Muscle layer of duodenum (tissue), 2 donors: Measurements from ENCODE around the gene TAAR1.
"Not testable (repeated sequence)": the region's sequence is repeated elsewhere in the genome, so short reads cannot be mapped to it uniquely, and the experiment has no call there.

ENCODE experiments used
- H3K27ac ChIP-seq: one replicate; pipeline ENCODE4 v1.7.0; 2013; ENCODE audit warnings: mild to moderate bottlenecking, low read length
- H3K27me3 ChIP-seq: one replicate; pipeline ENCODE4 v1.7.0; 2013; ENCODE audit warnings: low read depth, mild to moderate bottlenecking, control low read depth, low read length
- H3K36me3 ChIP-seq, 2 donors: one replicate each; pipeline ENCODE4 v1.7.0; 2013; ENCODE audit warnings: low read length in 2 of 2, control low read depth in 1 of 2, mild to moderate bottlenecking in 1 of 2; ENCODE audit not compliant: insufficient read depth in 2 of 2, control insufficient read depth in 1 of 2
- H3K4me1 ChIP-seq, 2 donors: one replicate each; pipeline ENCODE4 v1.7.0; 2013; ENCODE audit warnings: low read length in 2 of 2, mild to moderate bottlenecking in 2 of 2, control low read depth in 1 of 2, moderate library complexity in 1 of 2; ENCODE audit not compliant: insufficient read depth in 2 of 2, control insufficient read depth in 1 of 2
- H3K4me3 ChIP-seq, 2 donors: one replicate each; pipeline ENCODE4 v1.7.0; 2013; ENCODE audit warnings: low read length in 2 of 2, low read depth in 1 of 2, mild to moderate bottlenecking in 1 of 2
- H3K9me3 ChIP-seq, 2 donors: one replicate each; pipeline ENCODE4 v1.7.0; 2013; ENCODE audit warnings: low read length in 2 of 2, control low read depth in 1 of 2, mild to moderate bottlenecking in 1 of 2; ENCODE audit not compliant: control insufficient read depth in 1 of 2
- donor health status: healthy.

Gene TAAR1

DNA sequence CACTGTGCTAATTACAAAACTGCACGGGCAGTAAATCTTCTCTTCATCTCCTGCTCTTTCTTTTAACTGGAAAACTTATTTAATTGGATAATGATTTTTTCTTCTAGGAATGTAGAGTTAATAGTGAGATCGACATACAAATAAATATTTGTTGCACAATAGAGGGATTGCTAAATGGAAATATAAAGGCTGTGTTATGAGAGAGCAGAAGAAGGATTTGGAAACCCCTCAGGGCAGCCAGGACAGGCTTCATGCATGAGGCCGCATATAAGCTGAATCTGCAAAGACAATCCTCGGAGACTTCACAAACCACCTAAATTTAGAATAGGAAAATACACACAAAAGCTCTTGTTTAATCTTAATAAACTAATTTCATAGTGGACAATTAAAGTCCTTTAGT lies 2.9 kb upstream of the TAAR1 start:
- no peak overlapping the region for H3K27ac ChIP-seq
- no peak overlapping the region for H3K4me3 ChIP-seq
- no peaks in the 10 kb centered on the region for H3K27me3 ChIP-seq
- no peaks in the 10 kb centered on the region for H3K9me3 ChIP-seq
- no peaks in the 10 kb centered on the region for H3K36me3 ChIP-seq
- no peaks in the 10 kb centered on the region for H3K4me1 ChIP-seq

DNA sequence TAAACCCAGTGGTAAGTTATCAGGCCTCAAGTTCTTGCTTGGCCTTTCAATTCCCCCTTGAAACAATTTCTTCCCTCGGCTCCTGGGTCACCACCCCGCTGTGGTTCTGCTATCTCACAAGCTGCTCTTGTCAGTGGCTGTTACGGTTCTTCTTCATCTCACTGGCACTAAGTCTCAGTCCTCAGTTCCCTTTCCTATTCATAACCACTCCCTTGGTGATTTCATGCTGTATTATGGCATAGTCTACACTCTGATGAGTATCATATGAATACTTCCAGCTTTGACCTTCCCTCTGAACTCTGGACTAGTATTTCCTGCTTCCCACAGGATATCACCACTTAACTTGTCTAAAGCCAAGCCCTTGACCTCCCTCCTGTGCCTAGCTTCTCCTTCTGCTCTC lies 7.9 kb downstream of the TAAR1 start:
- Histone ChIP-seq H3K4me3 (no peak overlapping the region), H3K36me3 (no peaks in the 10 kb centered on the region), H3K27me3 (no peaks in the 10 kb centered on the region), H3K9me3 (no peaks in the 10 kb centered on the region), H3K27ac (no peak overlapping the region), H3K4me1 (no peaks in the 10 kb centered on the region)

DNA sequence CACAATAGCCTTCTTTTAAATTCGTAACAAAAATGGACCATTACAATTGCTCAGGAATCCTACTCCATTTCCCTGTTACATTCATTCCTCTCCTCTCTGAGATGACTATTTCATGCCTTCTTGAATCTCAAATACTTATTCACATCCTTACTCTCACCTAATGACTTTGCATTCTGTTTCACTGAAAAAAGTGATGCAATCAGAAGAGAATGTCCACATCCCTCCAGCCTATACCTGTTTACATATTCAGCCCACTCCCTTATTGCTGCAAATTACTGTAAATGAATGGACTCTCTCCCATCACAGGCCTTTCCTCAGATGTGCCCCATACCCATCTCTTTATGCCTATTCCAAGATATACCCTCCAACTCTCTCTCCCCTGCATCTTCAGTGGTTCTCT lies 8.6 kb downstream of the TAAR1 start:
- H3K27ac ChIP-seq: no peak overlapping the region
- no peak overlapping the region for H3K4me3 ChIP-seq
- H3K4me1 ChIP-seq: no peaks in the 10 kb centered on the region
- no peaks in the 10 kb centered on the region for H3K9me3 ChIP-seq
- no peaks in the 10 kb centered on the region for H3K27me3 ChIP-seq
- H3K36me3 ChIP-seq: no peaks in the 10 kb centered on the region

DNA sequence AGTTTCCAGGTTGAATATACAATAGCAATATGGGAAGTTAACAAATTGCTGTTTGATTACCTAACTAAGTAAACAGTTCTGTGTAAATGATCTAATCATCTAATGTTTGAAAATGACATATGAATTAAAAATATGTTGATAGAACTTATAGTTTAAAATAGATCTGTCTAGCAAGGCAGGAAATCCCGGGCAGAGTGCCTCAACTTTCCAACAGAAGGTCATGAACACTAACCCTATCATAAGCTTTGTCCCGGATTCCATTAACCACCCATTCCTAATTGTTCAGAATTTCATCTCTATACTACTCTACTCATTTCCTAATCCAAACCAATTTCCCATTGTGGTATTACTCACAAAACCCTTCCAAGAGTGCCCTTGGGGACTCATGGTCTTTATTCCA lies 10.2 kb downstream of the TAAR1 start:
- no peak overlapping the region for H3K4me3 ChIP-seq
- H3K4me1 ChIP-seq: no peaks in the 10 kb centered on the region
- no peaks in the 10 kb centered on the region for H3K9me3 ChIP-seq
- no peaks in the 10 kb centered on the region for H3K27me3 ChIP-seq
- no peaks in the 10 kb centered on the region for H3K36me3 ChIP-seq
- no peak overlapping the region for H3K27ac ChIP-seq

DNA sequence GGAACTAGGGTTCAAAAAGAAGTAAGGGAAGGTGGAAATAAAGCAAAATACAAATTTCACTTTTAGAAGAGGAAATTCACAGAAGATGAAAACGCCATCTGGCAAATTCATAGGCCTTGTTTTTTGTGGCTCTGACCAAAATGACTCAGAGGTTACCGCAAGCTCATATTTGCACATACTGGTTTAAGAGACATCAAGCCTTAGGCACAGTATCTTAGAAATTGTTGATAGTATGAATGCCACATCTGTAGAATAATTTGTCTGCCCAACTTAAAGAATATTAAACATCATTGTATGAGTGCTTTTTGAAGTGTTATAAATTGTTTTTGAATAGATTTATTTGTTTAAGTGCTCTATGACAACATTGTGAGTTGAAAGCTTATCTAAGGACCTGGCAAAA lies 10.6 kb downstream of the TAAR1 start:
- H3K9me3 ChIP-seq: no peaks in the 10 kb centered on the region
- H3K36me3 ChIP-seq: no peaks in the 10 kb centered on the region

DNA sequence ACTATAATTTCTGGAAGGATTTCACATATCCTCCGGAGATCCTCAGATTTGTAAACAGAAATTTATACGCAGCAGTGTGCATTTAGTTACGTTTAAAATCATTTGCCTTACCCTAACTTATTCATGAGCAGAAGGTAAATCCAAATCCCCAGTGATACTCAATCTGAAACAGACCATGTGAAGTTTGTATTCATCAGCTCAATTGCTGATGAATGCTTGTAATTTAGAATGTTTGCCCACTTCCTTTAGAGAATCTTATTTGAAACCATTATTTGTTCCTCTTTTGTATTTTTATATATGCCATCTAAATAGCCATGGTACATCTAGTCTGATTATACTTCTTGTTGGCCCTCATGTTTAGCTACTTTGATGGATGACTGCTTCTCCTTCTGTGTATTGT lies 15.4 kb downstream of the TAAR1 start:
- Histone ChIP-seq H3K27me3 (no peaks in the 10 kb centered on the region), H3K4me3 (no peak overlapping the region), H3K4me1 (no peaks in the 10 kb centered on the region), H3K9me3 (no peaks in the 10 kb centered on the region), H3K36me3 (no peaks in the 10 kb centered on the region), H3K27ac (no peak overlapping the region)

More for the DNA sequence above, 10.6 kb downstream of the TAAR1 start:
- Histone ChIP-seq H3K27me3 (no peaks in the 10 kb centered on the region), H3K4me3 (no peak overlapping the region), H3K27ac (no peak overlapping the region), H3K4me1 (no peaks in the 10 kb centered on the region)

DNA sequence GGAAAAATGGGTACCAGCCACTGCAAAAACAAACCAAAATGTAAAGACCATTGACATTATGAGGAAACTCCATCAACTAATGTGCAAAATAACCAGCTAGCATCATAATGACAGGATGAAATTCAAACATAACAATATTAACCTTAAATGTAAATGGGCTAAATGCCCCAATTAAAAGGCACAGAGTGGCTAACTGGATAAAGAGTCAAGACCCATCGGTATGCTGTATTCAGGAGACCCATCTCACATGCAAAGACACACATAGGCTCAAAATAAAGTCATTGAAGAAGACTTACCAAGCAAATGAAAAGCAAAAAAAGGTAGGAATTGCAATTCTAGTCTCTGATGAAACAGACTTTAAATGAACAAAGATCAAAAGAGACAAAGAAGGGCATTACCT lies 21.8 kb downstream of the TAAR1 start:
- H3K27me3 ChIP-seq, H3K27ac ChIP-seq, H3K4me1 ChIP-seq: not testable (repeated sequence)

DNA sequence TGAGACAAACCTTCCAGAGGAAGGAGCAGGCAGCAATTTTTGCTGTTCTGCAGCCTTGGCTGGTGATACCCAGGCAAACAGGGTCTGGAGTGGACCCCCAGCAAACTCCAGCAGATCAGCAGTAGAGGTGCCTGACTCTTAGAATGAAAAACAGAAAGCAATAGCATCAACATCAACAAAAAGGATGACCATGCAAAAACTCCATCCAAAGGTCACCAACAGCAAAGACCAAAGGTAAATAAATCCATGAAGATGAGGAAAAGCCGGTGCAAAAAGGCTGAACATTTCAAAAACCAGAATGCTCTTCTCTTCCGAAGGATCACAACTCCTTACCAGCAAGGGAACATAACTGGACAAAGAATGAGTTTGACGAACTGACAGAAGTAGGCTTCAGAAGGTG lies 23.1 kb downstream of the TAAR1 start:
- not testable (repeated sequence) for H3K27ac ChIP-seq

More for the DNA sequence above, 21.8 kb downstream of the TAAR1 start:
- H3K4me3 ChIP-seq, H3K9me3 ChIP-seq, H3K36me3 ChIP-seq: not testable (repeated sequence)

DNA sequence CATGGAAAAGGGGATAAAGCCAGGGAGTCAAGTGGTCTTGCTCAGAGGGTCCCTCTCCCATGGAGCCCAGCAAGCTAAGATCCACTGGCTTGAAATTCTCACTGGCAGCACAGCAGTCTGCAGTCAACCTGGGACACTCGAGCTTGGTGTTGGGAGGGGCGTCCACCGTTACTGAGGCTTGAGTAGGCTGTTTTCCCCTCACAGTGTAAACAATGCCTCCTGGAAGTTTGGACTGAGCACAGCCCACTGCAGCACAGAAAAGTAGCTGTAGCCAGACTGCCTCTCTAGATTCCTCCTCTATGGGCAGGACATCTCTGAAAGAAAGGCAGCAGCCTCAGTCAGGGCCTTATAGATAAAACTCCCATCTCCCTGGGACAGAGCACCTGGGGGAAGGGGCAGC lies 23.7 kb downstream of the TAAR1 start:
- not testable (repeated sequence) for H3K4me1 ChIP-seq, H3K27ac ChIP-seq, H3K9me3 ChIP-seq, H3K27me3 ChIP-seq, H3K4me3 ChIP-seq, H3K36me3 ChIP-seq

More for the DNA sequence above, 23.1 kb downstream of the TAAR1 start:
- not testable (repeated sequence) for H3K4me3 ChIP-seq, H3K36me3 ChIP-seq, H3K9me3 ChIP-seq, H3K4me1 ChIP-seq, H3K27me3 ChIP-seq

DNA sequence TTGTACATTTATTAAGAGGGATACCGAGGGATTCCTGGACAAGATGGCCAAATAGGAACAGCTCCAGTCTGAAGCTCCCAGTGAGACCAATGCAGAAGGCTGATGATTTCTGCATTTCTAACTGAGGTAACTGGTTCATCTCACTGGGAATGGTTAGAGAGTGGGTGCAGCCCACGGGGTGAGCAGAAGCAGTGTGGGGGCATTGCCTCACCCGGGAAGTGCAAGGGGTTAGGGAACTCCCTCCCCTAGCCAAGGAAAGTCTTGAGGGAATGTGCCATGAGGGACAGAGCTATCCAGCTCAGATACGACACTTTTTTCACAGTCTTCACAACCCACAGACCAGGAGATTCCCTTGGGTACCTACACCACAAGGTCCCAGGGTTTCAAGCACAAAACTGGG lies 24.2 kb downstream of the TAAR1 start:
- H3K27ac ChIP-seq: no peak overlapping the region
- H3K4me3 ChIP-seq: no peak overlapping the region
- H3K4me1 ChIP-seq: no peaks in the 10 kb centered on the region
- H3K36me3 ChIP-seq: no peaks in the 10 kb centered on the region
- no peaks in the 10 kb centered on the region for H3K9me3 ChIP-seq
- H3K27me3 ChIP-seq: no peaks in the 10 kb centered on the region

DNA sequence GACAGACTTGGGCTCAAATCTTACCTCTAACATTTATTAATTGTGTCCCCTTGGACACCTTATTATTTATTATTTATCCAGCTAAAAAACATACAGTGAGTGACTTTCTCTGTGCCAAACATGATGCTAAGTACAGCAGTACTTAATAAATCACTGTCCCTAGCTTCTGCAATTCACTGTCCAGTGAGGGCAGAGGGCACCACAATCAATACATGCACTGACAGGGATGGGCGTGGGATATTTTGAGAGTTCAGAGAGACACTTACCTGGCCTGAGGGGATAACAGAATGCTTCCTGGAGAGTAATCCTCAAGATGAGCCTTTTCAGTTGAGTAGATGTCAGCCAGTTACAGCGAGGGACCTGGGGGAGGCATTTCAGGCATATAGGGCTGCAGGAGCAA lies 25.6 kb downstream of the TAAR1 start:
- Histone ChIP-seq H3K4me3 (no peak overlapping the region), H3K9me3 (no peaks in the 10 kb centered on the region), H3K27me3 (no peaks in the 10 kb centered on the region), H3K4me1 (no peaks in the 10 kb centered on the region), H3K36me3 (no peaks in the 10 kb centered on the region), H3K27ac (no peak overlapping the region)

DNA sequence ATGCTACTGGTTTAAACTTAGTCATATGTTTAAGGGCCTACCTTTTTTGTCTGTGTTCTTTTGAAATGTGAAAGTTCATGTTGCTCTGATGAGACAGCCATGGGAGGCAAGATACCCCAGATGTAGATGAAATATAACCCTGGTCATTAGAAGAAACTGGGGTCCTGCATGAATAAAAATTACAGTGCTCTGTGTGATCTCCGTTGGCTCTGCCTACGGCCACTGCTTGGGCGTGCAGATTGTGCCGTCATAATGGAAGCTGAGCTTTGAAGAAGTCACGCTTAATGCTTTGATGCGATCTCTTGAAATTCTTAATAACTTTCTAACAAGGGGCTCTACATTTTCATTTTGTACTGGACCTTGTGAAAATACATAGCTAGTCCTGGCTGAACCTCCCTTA lies 34.8 kb downstream of the TAAR1 start, which contains the start of gene TAAR2:
TSS of gene TAAR2 (minus strand) at position 101 of the 400 bp plus-strand sequence. CDS start at position 101, 0 bp downstream.
- H3K9me3 ChIP-seq: no peaks in the 10 kb centered on the region
- H3K27ac ChIP-seq: no peak within 1 kb of the TSS
- no peaks in the 10 kb centered on the region for H3K36me3 ChIP-seq
- H3K4me3 ChIP-seq: no peak within 1 kb of the TSS
- no peaks in the 10 kb centered on the region for H3K4me1 ChIP-seq
- H3K27me3 ChIP-seq: no peaks in the 10 kb centered on the region
